SKM-1 treated with dmso at 0.1 percent for 144 hours (cell line): ENCODE data around the gene BABAM2.
"Not testable (repeated sequence)": the region's sequence is repeated elsewhere in the genome, so short reads cannot be mapped to it uniquely, and the experiment has no call there.

ENCODE experiments used
- DNase-seq: peaks from one replicate; lab custom pipeline; 2025; ENCODE audit not compliant: unreplicated experiment; lab: John Stamatoyannopoulos, UW

BABAM2 gene

GRCh38 chr2:27875089-27875881 is 15.2 kb upstream of the BABAM2 start:
- DNase-seq: no peak

- no peak for DNase-seq
These were observed 11.7 kb upstream of the BABAM2 start for GRCh38 chr2:27878825-27879224.

DNA sequence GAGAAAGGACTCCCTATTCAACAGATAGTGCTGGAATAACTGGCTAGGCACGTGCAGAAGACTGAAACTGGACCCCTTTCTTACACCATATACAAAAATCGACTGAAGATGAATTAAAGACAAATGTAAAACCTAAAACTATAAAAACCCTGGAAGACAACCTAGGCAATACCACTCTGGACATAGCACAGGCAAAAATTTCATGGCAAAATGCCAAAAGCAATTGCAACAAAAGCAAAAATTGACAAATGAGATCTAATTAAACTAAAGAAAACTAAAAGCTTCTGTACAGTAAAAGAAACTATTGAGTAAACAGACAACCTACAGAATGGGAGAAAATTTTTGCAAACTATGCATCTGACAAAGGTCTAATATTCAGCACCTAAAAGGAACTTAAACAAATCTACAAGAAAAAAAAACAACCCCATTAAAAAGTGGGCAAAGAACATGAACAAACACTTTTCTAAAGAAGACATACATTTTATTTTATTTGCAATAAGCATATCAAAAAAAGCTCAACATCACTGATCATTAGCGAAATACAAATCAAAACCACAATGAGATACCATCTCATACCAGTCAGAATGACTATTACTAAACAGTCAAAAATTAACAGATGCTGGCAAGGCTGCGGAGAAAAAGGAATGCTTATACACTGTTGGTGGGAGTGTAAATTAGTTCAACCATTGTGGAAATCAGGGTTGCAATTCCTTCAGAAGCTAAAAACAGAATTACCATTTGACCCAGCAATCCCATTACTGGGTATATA is 8.5 kb upstream of the BABAM2 start:
- not testable (repeated sequence) for DNase-seq

DNA sequence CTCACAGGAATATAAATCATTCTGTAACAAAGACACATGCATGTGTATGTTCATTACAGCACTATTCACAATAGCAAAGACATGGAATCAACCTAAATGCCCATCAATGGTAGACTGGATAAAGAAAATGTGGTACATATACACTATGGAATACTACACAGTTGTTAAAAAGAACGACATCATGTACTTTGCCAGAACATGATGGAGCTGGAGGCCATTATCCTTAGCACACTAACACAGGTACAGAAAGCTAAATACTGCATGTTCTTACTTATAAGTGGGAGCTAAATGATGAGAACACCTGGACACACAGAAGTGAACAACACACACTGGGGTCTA is 8.0 kb upstream of the BABAM2 start:
- not testable (repeated sequence) for DNase-seq

DNA sequence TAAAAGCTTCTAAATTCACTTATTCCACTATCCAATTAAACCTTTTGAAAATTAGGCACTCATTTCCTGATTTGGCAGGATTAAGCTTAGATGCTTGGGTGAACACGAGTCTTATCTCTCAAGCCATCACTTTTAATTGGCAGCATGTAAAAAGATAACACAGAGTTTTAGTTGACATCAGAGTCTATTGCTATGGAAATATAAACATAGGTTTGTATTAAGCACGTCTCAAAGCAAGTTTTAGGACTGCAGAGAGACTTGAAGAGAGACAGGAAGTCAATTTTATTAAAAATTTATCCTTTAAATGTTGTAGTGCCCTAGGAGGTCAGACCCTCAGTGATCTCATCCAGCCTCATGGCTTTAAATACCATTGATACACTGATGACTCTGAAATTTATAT is 5.9 kb upstream of the BABAM2 start:
- DNase-seq: no peak

DNA sequence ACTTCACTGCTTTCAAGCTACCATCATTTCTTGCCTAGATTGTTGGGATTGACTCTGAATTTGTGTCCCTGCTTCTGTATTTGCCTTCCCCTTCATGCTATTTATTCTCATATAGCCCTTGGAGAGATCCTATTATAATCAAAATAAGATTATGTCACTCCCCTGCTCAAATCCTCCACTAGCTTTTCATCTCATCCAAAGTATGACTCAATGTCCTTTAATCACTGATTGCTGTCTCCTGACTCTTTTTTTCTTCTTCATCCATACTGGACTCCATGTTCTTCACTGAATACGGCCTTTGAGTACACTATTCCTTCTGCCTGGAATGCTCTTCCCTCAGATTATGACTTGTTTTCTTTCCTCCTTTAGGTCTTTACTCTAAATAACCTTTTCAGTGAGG is 5.3 kb upstream of the BABAM2 start:
- DNase-seq: no peak

- no peak for DNase-seq
These were observed 4.9 kb upstream of the BABAM2 start for GRCh38 chr2:27885661-27886060.

DNA sequence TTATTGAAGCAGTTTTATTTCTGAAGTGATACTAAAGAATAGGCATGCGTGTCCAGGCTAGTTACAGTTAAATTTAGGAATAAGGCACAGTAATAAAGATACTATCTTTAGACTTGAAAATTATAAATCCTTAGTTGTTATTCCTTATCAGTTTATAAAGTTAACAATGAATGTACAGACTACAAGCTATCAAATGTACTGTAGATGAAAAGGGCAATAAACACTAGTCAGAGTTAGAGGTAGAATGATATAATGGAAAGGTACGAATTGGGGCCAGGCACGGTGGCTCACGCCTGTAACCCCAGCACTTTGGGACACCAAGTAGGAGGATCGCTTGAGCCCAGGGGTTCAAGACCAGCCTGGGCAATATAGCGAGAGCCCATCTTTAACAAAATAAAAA is 4.2 kb upstream of the BABAM2 start:
- DNase-seq: no peak

- DNase-seq: no peak
These were observed 3.4 kb upstream of the BABAM2 start for GRCh38 chr2:27887111-27887510.

DNA sequence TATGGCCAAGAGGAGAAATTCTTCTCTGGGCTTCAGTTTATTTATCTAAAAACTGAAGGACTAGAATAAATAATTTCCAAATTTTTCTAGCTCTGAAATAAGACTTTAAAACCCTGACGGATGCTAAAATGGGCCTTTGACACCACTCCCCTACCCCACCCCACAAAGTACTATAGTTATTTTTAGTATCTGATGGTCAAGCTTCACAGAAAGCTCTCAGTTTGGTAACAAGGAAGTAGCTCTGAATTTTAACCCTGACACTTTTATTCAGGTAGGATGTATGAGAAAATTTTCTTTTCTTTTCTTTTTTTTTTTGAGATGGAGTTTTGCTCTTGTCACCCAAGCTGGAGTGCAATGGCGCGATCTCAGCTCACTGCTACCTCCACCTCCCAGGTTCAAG is 2.7 kb upstream of the BABAM2 start:
- no peak for DNase-seq

GRCh38 chr2:27888790-27889189 is 1.7 kb upstream of the BABAM2 start:
- no peak for DNase-seq

- DNase-seq: no peak
These were observed 769 bp upstream of the BABAM2 start for GRCh38 chr2:27889774-27890145.

DNA sequence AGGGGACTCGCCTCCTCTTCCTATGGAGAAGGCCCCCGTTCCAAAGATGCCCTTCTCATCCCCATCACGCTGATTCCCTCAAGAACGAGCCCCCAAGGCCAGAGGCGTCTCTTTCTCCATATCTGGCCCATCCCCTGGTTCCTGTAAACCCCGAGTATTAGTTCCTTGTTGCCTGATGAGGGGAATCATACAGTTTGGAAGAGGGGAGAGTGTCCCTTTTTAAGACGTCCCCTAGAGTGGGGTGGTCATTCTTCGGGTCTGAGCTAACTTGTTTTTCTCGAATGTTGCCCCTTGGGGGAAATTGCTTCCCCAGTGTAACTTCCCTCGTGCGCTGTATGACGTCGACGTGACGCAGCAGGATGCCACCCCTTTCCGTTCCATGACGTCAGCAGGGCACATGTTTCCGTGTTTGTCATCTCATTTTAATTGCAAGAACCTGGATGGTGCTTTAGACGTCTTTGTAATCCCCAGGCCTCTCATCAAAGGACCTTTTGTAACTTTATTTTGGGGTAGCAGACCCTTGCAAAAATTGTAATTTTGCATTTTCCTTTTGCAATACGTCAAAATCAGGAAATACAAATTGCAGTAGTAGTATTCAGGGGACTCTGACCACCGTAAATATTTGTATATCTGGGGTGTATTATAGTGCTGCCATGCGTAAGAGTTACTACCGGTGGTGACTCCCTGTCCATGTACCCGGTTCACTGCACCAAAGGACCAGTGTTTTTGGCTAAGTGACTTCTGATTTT is 569 bp downstream of the BABAM2 start:
- peak; percentile 43 for DNase-seq

DNA sequence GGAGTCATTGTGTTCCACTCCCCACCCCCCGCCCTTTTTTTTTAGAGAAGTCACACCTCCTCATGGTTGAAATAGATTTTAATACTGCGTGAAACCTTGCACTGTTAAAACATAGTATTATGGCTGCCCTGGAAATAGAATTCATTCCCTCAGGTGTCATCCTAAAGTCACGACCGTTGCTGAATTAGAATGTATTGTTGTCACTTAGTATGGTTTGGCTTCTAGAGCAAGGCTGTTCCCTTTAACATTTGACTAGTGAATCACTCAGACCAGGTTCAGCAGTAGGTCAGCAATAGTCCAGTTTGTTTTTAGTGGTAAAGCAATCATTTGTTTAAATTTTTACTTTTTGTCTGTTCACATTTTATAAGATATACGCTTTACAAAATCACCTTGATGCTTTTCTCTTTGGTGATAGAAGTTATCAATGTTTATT is 1.2 kb downstream of the BABAM2 start:
- no peak for DNase-seq

DNA sequence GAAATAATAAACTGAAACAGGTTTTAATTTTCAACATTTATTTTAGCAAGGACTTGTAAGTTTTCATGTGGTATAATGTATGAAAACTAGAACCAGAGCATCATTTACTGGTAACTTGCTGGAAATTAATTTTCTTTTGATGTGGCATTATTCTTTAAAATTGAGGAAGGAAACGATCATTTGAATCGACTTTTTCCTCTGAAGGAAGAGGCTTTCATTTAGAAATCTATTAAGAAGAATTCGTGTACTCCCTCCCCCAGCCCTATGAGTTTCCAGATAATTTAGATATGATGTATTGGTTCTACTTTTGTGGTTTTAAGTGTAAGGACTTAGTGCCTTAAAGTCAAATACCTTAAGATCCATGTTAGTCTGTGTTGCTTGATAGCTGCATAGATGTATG is 2.5 kb downstream of the BABAM2 start:
- no peak for DNase-seq

DNA sequence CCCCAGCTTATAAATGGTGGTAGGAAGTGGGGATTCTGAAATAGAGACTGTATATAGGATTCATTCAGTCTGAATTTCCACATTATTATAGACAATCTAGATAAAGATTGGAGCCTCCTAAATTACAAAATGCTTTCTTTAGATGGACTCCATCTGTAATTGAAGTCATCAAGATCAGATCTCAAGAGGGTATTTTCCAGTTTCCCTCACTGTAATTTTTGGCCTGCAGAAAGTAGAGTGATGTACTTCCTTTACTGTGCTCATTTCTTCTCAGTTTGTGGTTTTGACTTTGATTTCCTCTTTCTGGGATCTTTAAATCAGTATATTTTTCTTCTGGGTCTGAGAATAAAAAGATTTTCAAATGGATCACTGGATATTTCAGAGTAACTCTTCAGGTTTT is 7.2 kb downstream of the BABAM2 start:
- DNase-seq: no peak

- no peak for DNase-seq
These were observed 10.7 kb downstream of the BABAM2 start for GRCh38 chr2:27901234-27901633.

DNA sequence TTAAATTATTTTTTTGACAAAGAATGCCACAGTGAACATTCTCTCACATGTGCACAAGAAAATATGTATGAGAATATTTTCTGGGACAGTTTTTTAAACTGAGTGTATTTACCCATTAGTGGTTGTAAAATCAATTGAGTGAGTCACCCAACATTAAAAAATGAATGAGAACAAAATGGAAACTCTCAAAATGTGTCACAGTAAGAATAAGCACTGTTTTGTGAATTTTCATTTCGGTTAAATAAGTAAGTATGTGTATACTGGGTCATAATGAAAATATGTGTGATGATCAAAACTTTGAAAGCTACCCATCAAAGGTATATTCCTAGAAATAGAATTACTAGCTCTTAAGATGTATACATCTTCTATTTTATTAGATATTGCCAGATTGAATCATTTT is 11.6 kb downstream of the BABAM2 start:
- no peak for DNase-seq

GRCh38 chr2:27903018-27903417 is 12.5 kb downstream of the BABAM2 start:
- no peak for DNase-seq

DNA sequence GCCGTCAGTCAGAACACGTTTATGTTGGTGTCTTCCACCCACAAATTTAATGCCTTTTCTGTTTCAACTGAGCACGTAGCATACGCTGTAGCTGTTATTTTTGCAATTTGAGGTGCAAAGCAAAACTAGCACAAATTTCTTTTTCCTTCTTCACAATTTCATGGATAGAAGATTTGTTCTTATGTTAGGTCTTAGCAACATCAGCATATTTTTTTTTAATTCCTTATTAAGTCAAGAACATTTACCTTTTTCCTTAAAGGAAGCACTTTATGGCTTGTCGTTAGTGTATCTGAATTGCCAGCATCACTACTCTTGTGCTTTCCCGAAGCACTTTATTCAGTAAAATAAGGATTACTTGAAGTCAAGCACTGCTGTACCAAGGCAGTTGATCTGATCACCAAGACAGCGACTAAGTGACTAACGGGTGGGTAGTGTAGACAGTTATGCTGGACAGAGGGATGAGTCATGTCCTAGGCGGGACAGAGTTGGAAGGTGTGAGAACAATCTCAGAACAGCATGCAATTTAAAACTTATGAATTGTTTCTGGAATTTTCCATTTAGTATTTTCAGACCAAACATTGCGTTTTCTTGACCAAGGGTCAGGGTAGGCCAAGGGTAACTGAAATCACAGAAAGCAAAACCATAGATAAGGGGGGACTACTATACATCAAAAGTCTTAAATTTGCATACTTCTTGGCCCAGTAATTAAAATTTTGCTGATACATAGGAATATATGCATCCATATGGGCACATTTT is 13.3 kb downstream of the BABAM2 start:
- no peak for DNase-seq

DNA sequence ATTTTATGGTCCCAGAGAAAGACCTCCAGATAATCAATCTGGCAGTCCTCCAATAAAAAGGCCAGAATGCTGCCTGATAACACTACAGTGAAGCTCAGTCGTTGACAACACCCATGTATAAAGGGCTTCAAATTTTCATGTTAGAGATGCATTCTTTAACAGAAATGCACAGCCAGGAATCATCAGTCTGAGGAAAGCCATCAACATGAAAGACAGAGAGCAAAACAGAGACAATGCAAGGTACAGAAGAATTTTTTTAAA is 13.8 kb downstream of the BABAM2 start:
- no peak for DNase-seq

DNA sequence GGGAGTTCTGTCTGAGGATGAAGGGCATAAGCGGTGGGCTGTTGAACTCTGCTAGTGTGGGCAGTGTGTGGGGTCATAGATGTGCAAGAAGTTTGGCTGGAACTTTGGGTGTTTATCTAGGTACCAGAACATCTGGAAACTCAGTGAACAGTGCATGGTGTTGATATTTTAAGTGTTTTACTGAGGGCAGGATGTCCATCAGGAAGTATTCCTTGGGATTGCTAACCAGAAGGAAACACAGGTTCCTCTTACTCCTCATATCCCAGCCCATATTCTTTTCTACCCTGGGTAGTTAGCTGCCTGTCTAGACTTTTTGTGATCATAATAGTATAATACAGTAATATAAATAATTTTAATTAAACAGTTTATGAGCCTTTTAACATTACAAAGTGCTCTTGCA is 15.5 kb downstream of the BABAM2 start:
- DNase-seq: no peak
